SK-N-SH (cell line): Measurements from ENCODE around the gene DFFB. TPM values are rescaled to one million over a fixed set of nuclear protein-coding genes. Genes with fewer than 3 reads are reported as not detected.
A peak's percentile ranks its signal among the peaks of the same experiment; 100 is the strongest.

Source experiments
- CTCF ChIA-PET: fragments of 300-600, 350-600 bp; formaldehyde crosslinking; extraction: SDS; loops from one replicate; lab custom pipeline; 2021; lab: Yijun Ruan, JAX
- POLR2A ChIA-PET: fragments of 350-600 bp; sonication (Branson Sonifier 250); formaldehyde crosslinking; extraction: SDS; loops from one replicate; lab custom pipeline; 2020; ENCODE audit warnings: antibody characterized with exemption, inconsistent platforms; lab: Yijun Ruan, JAX
- DNase-seq: peaks from one replicate; pipeline ENCODE4 v3.0.0; 2012
- H2AFZ ChIP-seq: fragments of 200-600 bp; sonication (generic); 2 replicates; pipeline ENCODE4 v1.8.1; 2016; ENCODE audit warnings: antibody characterized with exemption, mild to moderate bottlenecking, low read depth
- H3F3A ChIP-seq: fragments of 200-600 bp; sonication (generic); replicated peaks from 2 replicates; pipeline ENCODE3; 2016; ENCODE audit warnings: antibody characterized with exemption, mild to moderate bottlenecking; ENCODE audit not compliant: insufficient read depth
- H3K27ac ChIP-seq, 2 experiments: fragments of 200-500 bp in 1 of 2; fragments of 200-600 bp in 1 of 2; sonication (Bioruptor generic) in 1 of 2; sonication (generic), shearing (Covaris generic) in 1 of 2; 2 replicates each; pipeline versions ENCODE4 v1.5.1 to v1.6.1; 2014 to 2016; ENCODE audit warnings: low read depth in 2 of 2, inconsistent platforms in 1 of 2, low read length in 1 of 2, mild to moderate bottlenecking in 1 of 2, mixed read lengths in 1 of 2
- H3K27me3 ChIP-seq: fragments of 200-600 bp; sonication (generic), shearing (Covaris generic); 2 replicates; pipeline ENCODE4 v1.6.1; 2016; ENCODE audit warnings: mixed run types; ENCODE audit not compliant: insufficient read depth
- H3K36me3 ChIP-seq, 2 experiments: fragments of 200-500 bp in 1 of 2; fragments of 200-600 bp in 1 of 2; sonication (Bioruptor generic) in 1 of 2; sonication (generic) in 1 of 2; replicated peaks in 1 of 2; 2 replicates each; pipeline versions ENCODE3 to v1.5.1; 2014 to 2016; ENCODE audit warnings: low read length in 1 of 2, mild to moderate bottlenecking in 1 of 2; ENCODE audit not compliant: insufficient read depth in 2 of 2, control insufficient read depth in 1 of 2
- H3K4me1 ChIP-seq, 2 experiments: fragments of 200-500 bp in 1 of 2; fragments of 200-600 bp in 1 of 2; sonication (Bioruptor generic) in 1 of 2; sonication (generic), shearing (Covaris generic) in 1 of 2; 2 replicates each; pipeline versions ENCODE4 v1.5.1 to v1.6.1; 2014 to 2016; ENCODE audit warnings: low read depth in 1 of 2, low read length in 1 of 2, mixed run types in 1 of 2; ENCODE audit not compliant: insufficient read depth in 2 of 2, control insufficient read depth in 1 of 2
- H3K4me2 ChIP-seq: fragments of 200-600 bp; sonication (generic), shearing (Covaris generic); 2 replicates; pipeline ENCODE4 v1.6.1; 2017; ENCODE audit warnings: mixed run types
- H3K4me3 ChIP-seq, 2 experiments: fragments of 200-500 bp in 1 of 2; fragments of 200-600 bp in 1 of 2; sonication (Bioruptor generic) in 1 of 2; sonication (generic), shearing (Covaris generic) in 1 of 2; 2 replicates each; pipeline versions ENCODE4 v1.5.1 to v1.8.1; 2014 to 2016; ENCODE audit warnings: low read depth in 2 of 2, inconsistent platforms in 1 of 2, low read length in 1 of 2, mild to moderate bottlenecking in 1 of 2, mixed read lengths in 1 of 2, moderate library complexity in 1 of 2
- H3K79me2 ChIP-seq: fragments of 200-600 bp; sonication (generic); 2 replicates; pipeline ENCODE4 v1.8.1; 2017; ENCODE audit warnings: mild to moderate bottlenecking; ENCODE audit not compliant: insufficient read depth
- H3K9ac ChIP-seq: fragments of 200-600 bp; sonication (generic); 2 replicates; pipeline ENCODE4 v1.6.1; 2017; ENCODE audit warnings: mixed run types
- H3K9me2 ChIP-seq: fragments of 200-600 bp; sonication (generic); 2 replicates; pipeline ENCODE4 v1.6.1; 2017; ENCODE audit warnings: mixed run types
- H3K9me3 ChIP-seq: fragments of 200-600 bp; sonication (generic); 2 replicates; pipeline ENCODE4 v1.6.1; 2017; ENCODE audit warnings: mixed run types, mild to moderate bottlenecking, moderate library complexity
- H4K20me1 ChIP-seq: fragments of 200-600 bp; sonication (generic); 2 replicates; pipeline ENCODE4 v1.6.1; 2017; ENCODE audit warnings: mild to moderate bottlenecking, mixed run types; ENCODE audit not compliant: insufficient read depth
- ELF1 ChIP-seq: IDR thresholded peaks from 2 replicates; pipeline ENCODE4 v1.4.0; 2012
- EP300 ChIP-seq, 2 experiments: IDR thresholded peaks; 2 replicates each; pipeline versions ENCODE4 v1.4.0 to v1.6.1; 2012; ENCODE audit warnings: borderline replicate concordance in 1 of 2, low read depth in 1 of 2, low read length in 1 of 2
- EZH2phosphoT487 ChIP-seq: fragments of 200-600 bp; sonication (generic); IDR thresholded peaks from 2 replicates; pipeline ENCODE4 v1.6.1; 2017; ENCODE audit warnings: low read depth, mixed run types, mild to moderate bottlenecking, antibody characterized with exemption, moderate library complexity, borderline replicate concordance
- FOSL2 ChIP-seq: IDR thresholded peaks from 2 replicates; pipeline ENCODE4 v1.4.0; 2012; ENCODE audit warnings: low read depth, mild to moderate bottlenecking, moderate library complexity, borderline replicate concordance
- FOXJ3 ChIP-seq: sonication (generic); formaldehyde crosslinking; IDR thresholded peaks from 2 replicates; pipeline ENCODE4 v1.5.1; 2020; ENCODE audit warnings: mild to moderate bottlenecking, missing genetic modification reagents
- FOXM1 ChIP-seq: IDR thresholded peaks from 2 replicates; pipeline ENCODE4 v1.4.0; 2012; ENCODE audit warnings: low read depth, mild to moderate bottlenecking
- GABPA ChIP-seq: IDR thresholded peaks from 2 replicates; pipeline ENCODE4 v1.4.0; 2012; ENCODE audit warnings: low read depth, mild to moderate bottlenecking
- GATA2 ChIP-seq: sonication (generic); formaldehyde crosslinking; IDR thresholded peaks from 2 replicates; pipeline ENCODE4 v1.5.0; 2020; ENCODE audit warnings: mild to moderate bottlenecking, missing genetic modification reagents
- JUND ChIP-seq: IDR thresholded peaks from 2 replicates; pipeline ENCODE4 v1.4.0; 2012
- NFIC ChIP-seq: IDR thresholded peaks from 2 replicates; pipeline ENCODE4 v1.4.0; 2012; ENCODE audit warnings: borderline replicate concordance
- NRF1 ChIP-seq: IDR thresholded peaks from 2 replicates; pipeline ENCODE4 v1.6.1; 2012; ENCODE audit warnings: low read depth, mild to moderate bottlenecking, low read length
- POLR2AphosphoS5 ChIP-seq: IDR thresholded peaks from 2 replicates; pipeline ENCODE4 v1.6.1; 2012; ENCODE audit warnings: low read depth, low read length
- RCOR1 ChIP-seq: fragments of 150-350 bp; IDR thresholded peaks from 2 replicates; pipeline ENCODE4 v1.6.1; 2017; ENCODE audit warnings: antibody characterized with exemption, low read length
- RFX5 ChIP-seq: IDR thresholded peaks from 2 replicates; pipeline ENCODE4 v1.6.1; 2012; ENCODE audit warnings: mild to moderate bottlenecking, improper control_type of control experiment, low read length
- SMC3 ChIP-seq: IDR thresholded peaks from 2 replicates; pipeline ENCODE4 v1.6.1; 2012; ENCODE audit warnings: low read depth, low read length, improper control_type of control experiment
- TCF12 ChIP-seq: IDR thresholded peaks from 2 replicates; pipeline ENCODE4 v1.4.0; 2012
- TEAD4 ChIP-seq: IDR thresholded peaks from 2 replicates; pipeline ENCODE4 v1.4.0; 2012; ENCODE audit warnings: mild to moderate bottlenecking, borderline replicate concordance; ENCODE audit not compliant: insufficient read depth
- YY1 ChIP-seq: IDR thresholded peaks from 2 replicates; pipeline ENCODE4 v1.4.0; 2012; ENCODE audit warnings: low read depth, mild to moderate bottlenecking
- WGBS: methylation state at CpG from one replicate; pipeline ENCODE4 v1.1.6; 2017; ENCODE audit warnings: low lambda C conversion rate; 5-methylcytosine and 5-hydroxymethylcytosine counted together
- polyA plus RNA-seq, 3 experiments: library from polyadenylated mRNA; depleted of rRNA; stranded (reverse); fragments of >200 nt; gene quantifications; 2 replicates each; pipeline ENCODE4 v1.2.3, GENCODE V29; 2012
- TF ChIP-seq, protein P1 (sequence below): IDR thresholded peaks from 2 replicates; pipeline ENCODE4; 2012
- TF ChIP-seq, protein P2 (sequence below): IDR thresholded peaks from 2 replicates; pipeline ENCODE4 v1.4.0; 2012; ENCODE audit warnings: low read depth
- TF ChIP-seq, protein P3 (sequence below): IDR thresholded peaks from 2 replicates; pipeline ENCODE4 v1.6.1; 2012; ENCODE audit warnings: mild to moderate bottlenecking, low read depth, low read length, moderate library complexity
- TF ChIP-seq, protein P4 (sequence below): IDR thresholded peaks from 2 replicates; pipeline ENCODE4 v1.4.0; 2012; ENCODE audit warnings: low read depth, borderline replicate concordance
- TF ChIP-seq, protein P5 (sequence below): fragments of 150-350 bp; IDR thresholded peaks from 2 replicates; pipeline ENCODE4 v1.6.1; 2016; ENCODE audit warnings: mild to moderate bottlenecking, low read depth, low read length
- TF ChIP-seq, protein P6 (sequence below): fragments of 150-350 bp; IDR thresholded peaks from 2 replicates; pipeline ENCODE4 v1.6.1; 2017; ENCODE audit warnings: antibody characterized with exemption, low read length, low read depth, borderline replicate concordance

Gene DFFB
- polyA plus RNA-seq, 1 of the 3 experiments (the other 2 are of a cell fraction) = 8.2 TPM

DNA sequence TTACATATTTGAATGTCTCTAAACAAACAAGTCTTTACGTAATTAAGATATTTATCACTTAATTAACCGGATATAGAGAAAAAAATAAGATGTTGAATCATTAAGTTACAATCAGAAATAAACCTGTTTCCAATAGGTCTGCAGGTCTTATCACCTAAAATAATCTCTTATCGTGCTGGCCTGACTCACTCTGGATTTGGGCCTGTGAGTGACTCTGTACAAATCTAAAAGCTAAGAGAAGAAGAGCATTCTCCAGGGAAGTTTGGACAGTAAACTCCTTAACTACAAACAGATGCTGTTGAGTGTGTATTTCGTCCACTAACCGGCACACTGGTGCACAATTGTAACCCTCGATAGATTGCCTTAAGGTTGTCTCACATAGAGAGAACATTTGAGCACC lies 25.6 kb upstream of the DFFB start:
- DNase-seq = peak; percentile 70
- Histone ChIP-seq H3K9me3 (no peaks in the 10 kb centered on the region), H3K9ac (no peak overlapping the region), H3K4me1 (peaks cover 9 to 13% of the 10 kb centered on the region in 2 experiments; a peak in 2 of 4 replicates), H4K20me1 (no peaks in the 10 kb centered on the region), H3K9me2 (no peaks in the 10 kb centered on the region), H3K4me3 (no peak overlapping the region), H3K79me2 (no peaks in the 10 kb centered on the region), H3F3A (peaks cover 8% of the 10 kb centered on the region), H3K27ac (peak overlapping the region; percentile 76 to 82), H3K36me3 (peaks cover 18 to 33% of the 10 kb centered on the region in 2 experiments), H3K27me3 (no peaks in the 10 kb centered on the region), H3K4me2 (peak overlapping the region; percentile 47; the same call in 1 of the 2 replicates), H2AFZ (no peak overlapping the region)
- ChIA-PET CTCF (interaction anchor here (0.7 to 2.4 kb wide), 3 partner anchors 15 to 30 kb away, joined by 3 to 6 read pairs (median 3); no protein-coding TSS in a partner anchor), POLR2A (interaction anchor here (1.0 kb wide), 1 partner anchor 9 kb away, joined by 3 read pairs; no protein-coding TSS in a partner anchor)
- WGBS = 13% methylated on average over 6 of the region's 6 CpGs
- no peak for TF ChIP-seq ELF1
- TF ChIP-seq, protein P1, sequence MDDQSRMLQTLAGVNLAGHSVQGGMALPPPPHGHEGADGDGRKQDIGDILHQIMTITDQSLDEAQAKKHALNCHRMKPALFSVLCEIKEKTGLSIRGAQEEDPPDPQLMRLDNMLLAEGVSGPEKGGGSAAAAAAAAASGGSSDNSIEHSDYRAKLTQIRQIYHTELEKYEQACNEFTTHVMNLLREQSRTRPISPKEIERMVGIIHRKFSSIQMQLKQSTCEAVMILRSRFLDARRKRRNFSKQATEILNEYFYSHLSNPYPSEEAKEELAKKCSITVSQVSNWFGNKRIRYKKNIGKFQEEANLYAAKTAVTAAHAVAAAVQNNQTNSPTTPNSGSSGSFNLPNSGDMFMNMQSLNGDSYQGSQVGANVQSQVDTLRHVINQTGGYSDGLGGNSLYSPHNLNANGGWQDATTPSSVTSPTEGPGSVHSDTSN = 0 out of 2 replicates have a peak, but pooled peaks have one; percentile 21
- no peak for TF ChIP-seq RFX5
- no peak for TF ChIP-seq FOXJ3 (CRISPR knock-in tag)
- TF ChIP-seq EZH2phosphoT487 = no peak
- TF ChIP-seq, protein P2, sequence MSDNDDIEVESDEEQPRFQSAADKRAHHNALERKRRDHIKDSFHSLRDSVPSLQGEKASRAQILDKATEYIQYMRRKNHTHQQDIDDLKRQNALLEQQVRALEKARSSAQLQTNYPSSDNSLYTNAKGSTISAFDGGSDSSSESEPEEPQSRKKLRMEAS = no peak
- no peak for TF ChIP-seq TEAD4
- TF ChIP-seq, protein P3, sequence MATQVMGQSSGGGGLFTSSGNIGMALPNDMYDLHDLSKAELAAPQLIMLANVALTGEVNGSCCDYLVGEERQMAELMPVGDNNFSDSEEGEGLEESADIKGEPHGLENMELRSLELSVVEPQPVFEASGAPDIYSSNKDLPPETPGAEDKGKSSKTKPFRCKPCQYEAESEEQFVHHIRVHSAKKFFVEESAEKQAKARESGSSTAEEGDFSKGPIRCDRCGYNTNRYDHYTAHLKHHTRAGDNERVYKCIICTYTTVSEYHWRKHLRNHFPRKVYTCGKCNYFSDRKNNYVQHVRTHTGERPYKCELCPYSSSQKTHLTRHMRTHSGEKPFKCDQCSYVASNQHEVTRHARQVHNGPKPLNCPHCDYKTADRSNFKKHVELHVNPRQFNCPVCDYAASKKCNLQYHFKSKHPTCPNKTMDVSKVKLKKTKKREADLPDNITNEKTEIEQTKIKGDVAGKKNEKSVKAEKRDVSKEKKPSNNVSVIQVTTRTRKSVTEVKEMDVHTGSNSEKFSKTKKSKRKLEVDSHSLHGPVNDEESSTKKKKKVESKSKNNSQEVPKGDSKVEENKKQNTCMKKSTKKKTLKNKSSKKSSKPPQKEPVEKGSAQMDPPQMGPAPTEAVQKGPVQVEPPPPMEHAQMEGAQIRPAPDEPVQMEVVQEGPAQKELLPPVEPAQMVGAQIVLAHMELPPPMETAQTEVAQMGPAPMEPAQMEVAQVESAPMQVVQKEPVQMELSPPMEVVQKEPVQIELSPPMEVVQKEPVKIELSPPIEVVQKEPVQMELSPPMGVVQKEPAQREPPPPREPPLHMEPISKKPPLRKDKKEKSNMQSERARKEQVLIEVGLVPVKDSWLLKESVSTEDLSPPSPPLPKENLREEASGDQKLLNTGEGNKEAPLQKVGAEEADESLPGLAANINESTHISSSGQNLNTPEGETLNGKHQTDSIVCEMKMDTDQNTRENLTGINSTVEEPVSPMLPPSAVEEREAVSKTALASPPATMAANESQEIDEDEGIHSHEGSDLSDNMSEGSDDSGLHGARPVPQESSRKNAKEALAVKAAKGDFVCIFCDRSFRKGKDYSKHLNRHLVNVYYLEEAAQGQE = no peak
- peak; percentile 85 for TF ChIP-seq RCOR1
- TF ChIP-seq, protein P4, sequence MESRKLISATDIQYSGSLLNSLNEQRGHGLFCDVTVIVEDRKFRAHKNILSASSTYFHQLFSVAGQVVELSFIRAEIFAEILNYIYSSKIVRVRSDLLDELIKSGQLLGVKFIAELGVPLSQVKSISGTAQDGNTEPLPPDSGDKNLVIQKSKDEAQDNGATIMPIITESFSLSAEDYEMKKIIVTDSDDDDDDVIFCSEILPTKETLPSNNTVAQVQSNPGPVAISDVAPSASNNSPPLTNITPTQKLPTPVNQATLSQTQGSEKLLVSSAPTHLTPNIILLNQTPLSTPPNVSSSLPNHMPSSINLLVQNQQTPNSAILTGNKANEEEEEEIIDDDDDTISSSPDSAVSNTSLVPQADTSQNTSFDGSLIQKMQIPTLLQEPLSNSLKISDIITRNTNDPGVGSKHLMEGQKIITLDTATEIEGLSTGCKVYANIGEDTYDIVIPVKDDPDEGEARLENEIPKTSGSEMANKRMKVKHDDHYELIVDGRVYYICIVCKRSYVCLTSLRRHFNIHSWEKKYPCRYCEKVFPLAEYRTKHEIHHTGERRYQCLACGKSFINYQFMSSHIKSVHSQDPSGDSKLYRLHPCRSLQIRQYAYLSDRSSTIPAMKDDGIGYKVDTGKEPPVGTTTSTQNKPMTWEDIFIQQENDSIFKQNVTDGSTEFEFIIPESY = no peak
- TF ChIP-seq FOXM1 = no peak
- TF ChIP-seq, protein P5, sequence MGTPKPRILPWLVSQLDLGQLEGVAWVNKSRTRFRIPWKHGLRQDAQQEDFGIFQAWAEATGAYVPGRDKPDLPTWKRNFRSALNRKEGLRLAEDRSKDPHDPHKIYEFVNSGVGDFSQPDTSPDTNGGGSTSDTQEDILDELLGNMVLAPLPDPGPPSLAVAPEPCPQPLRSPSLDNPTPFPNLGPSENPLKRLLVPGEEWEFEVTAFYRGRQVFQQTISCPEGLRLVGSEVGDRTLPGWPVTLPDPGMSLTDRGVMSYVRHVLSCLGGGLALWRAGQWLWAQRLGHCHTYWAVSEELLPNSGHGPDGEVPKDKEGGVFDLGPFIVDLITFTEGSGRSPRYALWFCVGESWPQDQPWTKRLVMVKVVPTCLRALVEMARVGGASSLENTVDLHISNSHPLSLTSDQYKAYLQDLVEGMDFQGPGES = no peak
- TF ChIP-seq FOSL2 = peak; percentile 42; the same call in 1 of the 2 replicates
- no peak for TF ChIP-seq YY1
- peak; percentile 32 to 78; a peak in 3 of 4 replicates for TF ChIP-seq EP300 (IDR thresholded peaks at IDR 0.05; ENCODE audit: borderline replicate concordance in 1 of 2, low read depth in 1 of 2, low read length in 1 of 2)
- TF ChIP-seq JUND = peak; percentile 70
- peak; percentile 94 for TF ChIP-seq TCF12
- TF ChIP-seq GABPA = no peak
- TF ChIP-seq NRF1 = no peak
- TF ChIP-seq POLR2AphosphoS5 = no peak
- peak; percentile 77 for TF ChIP-seq GATA2 (CRISPR knock-in tag)
- TF ChIP-seq SMC3 = no peak
- peak; percentile 50; the same call in 1 of the 2 replicates for TF ChIP-seq NFIC
- TF ChIP-seq, protein P6, sequence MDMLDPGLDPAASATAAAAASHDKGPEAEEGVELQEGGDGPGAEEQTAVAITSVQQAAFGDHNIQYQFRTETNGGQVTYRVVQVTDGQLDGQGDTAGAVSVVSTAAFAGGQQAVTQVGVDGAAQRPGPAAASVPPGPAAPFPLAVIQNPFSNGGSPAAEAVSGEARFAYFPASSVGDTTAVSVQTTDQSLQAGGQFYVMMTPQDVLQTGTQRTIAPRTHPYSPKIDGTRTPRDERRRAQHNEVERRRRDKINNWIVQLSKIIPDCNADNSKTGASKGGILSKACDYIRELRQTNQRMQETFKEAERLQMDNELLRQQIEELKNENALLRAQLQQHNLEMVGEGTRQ = no peak
